ENCODE measurements around the gene RABAC1.

Gene RABAC1

DNA sequence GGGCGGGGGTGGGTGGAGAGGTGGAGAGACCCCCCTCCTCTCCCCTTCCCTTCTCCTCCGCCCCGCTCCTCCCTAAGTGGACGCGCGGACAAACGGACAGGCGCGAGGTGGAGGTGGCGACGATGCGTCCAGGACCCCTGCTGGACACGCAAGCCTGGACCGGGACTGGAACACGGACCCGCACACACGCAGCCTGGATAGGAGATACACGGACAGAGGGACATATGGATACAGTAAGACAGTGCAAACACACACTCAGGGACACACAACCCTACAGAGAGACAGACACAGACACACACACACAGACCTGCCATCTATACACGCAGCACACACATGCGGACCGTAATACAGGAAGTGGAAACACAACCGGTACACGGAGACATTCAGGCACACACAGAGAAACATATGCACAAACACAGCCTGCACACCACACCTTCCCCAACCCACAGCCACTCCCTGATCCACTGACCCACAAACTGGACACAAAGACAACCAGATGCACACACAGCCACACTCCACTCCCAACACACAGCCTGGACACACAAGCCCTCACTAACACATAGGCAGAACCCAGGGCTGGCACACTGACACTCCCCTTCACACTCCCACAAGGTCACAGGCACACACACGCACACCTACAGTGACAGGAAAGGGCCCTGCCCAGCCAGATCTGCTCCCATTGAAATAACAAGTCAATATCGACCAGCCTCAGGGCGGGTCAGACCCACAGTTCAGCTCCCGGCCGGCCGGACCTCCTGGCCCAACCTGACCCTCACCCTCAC lies 30.2 kb downstream of the RABAC1 start:
- DNase-seq (ENCODE audit: low read depth) = no peak

DNA sequence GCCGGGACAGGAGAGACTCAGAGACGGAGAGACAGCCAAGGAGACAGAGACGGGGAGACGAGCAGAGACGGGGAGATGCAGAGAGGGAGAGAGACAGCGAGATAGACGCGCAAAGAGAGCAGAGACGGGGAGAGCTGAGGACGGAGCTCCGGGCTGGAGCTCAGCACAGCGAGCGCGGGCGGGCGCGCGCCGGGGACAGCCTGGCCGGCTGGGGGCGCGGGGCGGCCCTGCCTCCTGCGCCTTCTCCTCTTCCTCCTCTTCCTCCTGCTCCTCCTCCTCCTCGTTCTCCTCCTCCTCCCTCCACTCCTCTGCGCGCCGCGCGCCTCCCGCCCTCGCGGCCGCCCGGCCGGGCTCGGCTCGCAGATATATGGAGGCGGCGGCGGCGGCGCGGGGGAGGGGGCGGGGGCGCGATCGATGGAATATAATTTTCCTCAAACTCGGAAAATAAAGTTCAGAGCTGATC lies 30.9 kb downstream of the RABAC1 start, which contains the start of gene ERFL:
Gene ERFL, minus strand, starts transcription at position 229 of the 463 bp plus-strand sequence. CDS start 15,530 bp downstream, outside the sequence.
- no peak for DNase-seq (ENCODE audit: low read depth)

DNA sequence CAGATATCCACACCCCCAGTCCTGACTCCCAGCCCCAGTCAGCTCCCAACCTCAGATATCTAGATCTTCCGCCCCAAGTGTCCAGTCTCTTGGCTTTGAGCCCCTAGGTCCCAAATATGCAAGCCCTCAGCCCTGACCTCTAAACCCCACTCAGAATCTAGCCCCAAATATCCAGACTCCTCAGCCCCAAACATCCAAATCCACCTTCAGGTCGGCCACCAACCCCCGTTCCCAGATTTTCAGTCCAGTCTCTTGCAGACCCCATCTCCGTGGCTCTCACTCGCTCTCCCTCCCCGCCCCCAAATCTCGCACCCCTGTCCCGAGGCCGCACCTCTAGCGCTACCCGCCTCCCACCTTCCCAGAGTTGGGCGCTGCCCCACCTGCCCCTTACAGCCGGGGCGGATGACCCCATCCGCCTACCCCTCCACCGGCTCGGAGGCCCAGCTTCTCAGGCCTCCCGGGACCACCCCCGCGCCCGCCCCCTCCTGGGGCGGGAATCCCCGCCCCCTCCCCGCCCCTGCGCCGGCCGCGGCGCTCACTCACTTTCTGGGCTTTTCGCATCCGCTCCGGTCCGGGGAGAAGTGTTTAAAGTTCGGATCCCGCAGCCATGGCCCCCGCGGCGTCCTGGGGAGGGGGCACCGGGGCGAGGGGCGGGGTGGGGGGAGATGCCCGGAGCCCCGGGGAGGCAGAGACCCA lies 31.5 kb downstream of the RABAC1 start:
- no peak for DNase-seq (ENCODE audit: low read depth)

DNA sequence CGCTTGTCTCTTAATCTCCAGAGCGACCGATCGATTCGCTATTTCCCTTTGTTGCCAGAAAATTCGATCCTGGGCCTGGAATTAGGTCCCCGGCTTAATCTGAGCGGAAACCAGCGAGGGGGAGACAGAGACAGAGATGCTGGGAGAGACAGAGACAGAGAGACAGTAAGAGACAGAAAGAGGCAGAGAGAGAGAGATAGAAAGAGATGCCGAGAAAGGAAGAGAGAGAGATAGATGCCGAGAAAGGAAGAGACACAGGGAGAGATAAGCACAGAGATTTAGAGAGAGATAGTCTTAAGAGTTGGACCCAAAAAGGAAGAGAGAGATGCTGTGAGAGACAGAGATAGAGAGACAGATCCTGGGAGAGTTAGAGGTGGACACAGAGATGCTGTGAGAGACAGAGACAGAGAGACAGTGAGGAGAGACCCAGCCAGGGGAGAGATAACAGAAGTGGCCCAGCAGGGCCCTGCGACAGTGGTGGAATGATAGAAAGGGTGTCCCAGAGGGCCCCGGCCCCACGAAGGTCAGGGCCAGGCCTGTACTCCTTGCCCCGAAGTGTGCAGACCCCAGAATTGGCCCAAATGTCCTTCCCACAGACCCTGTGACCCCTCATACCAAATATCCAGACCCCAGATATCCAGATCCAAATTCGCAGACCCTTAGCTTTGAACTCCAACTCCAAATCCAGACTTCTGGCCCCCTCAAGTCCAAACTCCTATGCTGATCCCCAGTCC lies 32.2 kb downstream of the RABAC1 start:
- no peak for DNase-seq (ENCODE audit: low read depth)

DNA sequence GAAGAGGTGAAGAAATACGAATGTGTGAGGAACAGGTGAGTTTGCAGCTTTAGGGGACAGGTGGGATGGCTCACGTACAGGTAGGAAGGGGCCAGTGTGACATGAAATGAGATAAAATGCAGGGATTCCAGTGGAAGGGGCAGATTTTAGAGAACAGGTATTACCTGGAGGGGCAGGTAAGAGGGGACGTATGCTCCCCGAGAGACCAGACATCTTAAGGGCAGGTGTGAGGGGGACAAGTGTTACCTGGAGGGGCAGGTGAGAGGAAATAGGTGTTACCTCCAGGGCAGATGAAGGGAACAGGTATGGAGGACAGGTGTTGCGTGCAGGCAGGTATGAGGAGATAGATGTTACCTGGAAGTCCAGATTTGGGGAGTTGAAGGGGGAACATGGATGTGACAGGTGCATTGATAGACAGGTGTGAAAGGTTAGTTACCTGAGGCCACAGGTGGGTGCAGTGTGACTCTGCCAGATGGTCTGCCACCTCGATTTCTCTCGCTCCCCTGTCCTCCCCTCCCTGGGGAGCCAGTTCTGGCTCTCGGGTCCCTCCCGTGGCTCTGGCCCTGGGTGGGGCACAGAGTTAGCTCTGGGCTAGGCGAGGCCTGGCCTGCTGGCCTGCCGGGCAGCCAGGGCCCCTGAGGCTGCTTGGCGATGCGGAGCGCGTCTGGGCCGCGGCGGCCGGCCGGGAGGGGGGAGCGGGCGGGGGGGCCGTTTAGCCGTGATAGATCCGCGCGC lies 32.9 kb downstream of the RABAC1 start:
- no peak for DNase-seq (ENCODE audit: low read depth)

DNA sequence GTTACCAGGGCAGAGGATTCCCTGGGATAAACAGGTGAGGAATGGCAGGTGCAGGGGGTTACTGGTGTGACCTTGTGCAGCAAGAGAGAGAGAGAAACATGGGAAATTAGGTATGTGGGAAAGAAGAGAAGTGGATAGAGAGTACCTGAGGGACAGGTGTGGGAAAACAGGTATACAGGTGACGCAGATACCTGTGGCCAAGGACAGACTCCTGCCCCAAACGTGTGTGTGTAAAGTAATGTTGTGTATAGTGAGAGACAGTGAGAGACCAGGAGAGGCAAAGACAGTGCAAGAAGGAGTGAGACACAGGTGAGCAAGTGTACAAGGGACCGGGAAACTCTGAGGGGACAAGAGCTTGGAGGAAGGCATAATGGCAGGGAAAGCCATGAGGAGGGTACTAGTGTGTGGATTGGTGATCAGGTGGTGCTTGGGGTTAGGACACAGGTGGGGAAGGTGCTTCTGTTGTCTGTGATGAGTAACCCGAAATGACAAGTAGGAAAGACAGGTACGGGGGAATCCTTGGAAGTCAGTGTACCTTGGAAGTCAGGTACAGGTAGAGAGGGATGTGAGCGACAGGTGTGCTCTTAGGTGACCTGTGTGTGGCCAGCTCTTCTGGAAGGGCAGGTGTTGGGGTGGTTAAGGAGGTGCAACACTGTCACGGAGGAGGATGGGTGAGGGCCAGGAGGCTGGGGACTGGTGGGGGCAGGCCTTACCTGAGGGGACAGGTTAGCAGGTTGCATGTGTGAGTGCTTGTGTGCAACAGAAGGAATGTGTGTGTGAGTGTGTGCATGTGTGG lies 33.7 kb downstream of the RABAC1 start:
- DNase-seq (ENCODE audit: low read depth) = no peak

DNA sequence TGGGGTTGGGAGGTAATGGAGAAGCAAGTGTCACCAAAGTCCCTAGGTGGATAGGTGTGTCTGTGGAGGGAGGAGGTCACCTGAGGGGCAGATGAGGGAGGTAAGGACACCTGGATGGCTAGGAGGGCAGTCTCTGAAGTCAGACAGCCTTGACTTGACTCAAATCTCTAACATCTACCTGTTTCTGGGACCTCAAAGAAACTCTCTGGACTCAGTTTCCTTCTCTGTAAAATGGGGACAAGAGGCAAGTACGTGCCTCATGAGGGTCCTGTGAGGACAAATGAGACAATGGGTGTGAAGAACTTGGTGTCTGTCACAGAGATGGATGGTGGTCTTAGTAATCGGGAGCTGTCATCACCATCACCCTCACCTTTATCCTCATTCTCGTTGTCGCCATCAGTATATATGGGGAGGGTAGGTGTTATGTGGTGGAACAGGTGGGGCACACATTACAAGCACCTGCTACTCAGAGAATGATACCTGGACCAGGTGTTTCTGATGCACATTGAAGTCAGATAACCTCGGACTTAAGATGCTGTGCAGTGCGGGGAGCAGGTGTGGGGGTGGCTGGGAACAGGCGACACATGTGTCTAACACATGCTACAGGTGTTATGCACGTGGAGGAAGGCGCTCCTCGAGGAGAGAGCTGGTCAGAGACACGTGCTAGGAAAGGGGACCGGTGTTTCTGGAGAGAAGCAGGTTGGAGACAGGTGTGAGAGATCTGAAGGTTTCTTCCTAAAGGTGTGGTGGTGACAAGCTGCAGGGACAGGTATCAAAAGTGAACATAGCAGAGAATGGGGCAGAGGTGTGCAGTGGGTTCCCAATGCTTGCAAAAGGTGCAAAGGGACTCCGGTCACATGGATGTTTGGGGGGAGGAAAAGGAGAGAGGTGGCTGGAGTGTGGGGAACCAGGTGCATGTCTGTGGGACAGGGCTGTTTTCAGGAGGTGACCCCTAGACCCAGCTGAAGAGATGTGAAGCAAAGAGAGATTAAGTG lies 34.7 kb downstream of the RABAC1 start:
- DNase-seq (ENCODE audit: low read depth) = no peak

DNA sequence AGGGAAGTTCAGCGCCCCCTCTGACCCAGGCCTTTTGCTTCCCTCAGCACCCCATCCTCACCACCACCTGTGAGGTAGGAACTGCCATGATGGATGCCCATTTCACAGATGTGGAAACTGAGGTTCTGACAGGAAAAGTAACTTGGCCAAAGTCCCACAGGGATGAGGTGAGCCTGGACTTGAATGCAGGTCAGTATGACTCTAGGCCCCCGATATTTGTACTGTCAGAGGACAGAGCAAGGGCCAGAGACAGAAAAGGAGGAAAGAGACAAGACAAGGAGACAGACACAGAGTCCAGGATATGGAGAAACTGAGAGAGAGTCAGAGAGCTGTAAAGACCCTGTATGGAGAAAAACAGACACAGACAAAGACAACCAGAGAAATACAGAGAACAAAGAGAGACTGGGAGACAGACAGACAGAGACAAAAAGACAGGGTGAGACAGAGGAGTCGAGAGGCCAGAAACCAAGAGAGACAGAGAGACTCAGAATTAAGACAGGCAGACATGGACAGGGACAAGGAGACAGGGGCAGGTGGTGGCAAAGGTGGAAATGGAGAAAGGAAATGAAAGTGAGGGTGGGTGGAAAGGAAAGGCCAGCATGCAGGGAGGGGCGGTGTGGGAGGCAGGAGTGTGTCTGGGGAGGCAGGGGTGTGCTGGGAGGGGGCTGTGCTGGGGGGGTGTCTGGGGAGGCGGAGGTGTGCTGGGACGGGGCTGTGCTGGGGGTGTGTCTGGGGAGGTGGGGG lies 35.9 kb downstream of the RABAC1 start:
- no peak for DNase-seq (ENCODE audit: low read depth)

DNA sequence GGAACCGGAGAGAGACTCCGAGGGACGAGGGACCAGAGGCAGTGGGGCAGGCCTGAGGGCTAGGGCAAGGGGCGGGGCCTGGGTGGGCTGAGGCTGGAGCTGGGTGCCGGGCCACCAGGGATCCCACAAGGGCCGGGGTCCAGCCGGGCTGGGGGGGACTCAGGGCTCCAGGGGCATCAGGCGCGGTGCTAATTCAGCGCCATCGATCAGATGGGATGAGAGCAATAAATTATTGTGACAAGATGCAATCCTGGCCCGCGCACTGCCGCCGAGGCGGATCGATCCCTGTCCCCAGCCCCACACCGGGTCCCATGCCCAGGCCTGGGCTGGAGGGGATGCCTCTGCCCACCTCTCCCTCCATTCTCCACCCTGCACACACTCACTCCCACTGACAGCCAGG lies 36.5 kb downstream of the RABAC1 start:
- DNase-seq (ENCODE audit: low read depth) = no peak

DNA sequence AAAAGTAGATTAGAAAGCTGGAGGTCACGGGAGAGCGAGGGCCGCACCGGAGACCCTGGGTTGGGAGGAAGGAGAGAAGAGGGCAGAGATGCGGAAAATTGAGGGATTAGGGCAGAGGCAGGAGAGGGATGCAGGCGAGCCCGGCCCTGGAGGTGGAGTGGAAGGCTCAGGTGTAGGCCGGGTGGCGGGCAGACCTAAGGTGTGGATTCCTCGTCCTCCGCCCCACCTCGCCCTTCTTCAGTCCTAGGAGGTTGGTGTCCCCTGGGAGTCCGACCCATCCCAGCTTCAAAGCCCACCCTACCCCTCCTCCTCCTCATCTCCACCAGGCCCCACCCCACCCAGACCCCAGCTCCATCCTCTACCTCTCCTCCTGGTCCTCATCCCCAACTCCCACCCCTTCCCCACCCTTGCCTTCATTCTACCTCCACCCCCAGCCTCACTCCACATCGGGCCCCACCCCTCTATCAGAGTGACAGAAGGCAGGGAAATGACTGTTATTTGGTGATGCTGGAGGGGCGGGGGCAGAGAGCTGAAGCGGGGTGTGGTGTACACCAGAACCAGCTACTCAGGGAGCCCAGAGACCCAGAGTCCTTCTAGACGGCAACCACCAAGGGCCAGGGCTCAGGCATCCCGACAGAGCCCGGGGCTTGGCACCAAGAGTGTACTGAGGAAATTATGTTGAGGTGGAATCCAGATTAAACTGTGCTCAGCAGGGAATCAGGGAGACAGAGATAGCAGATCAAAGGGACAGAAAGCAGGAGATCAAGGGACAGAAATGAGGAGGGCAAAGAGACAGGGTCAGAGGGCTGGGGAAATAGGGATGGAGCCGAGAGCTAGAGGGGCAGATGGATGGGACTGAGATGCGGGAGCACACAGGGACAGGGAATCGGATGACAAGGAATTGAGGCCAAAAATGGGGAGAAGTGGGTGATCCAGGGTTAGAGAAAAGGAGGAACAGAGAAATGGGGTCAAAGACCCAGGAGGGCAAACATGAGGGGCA lies 37.2 kb downstream of the RABAC1 start:
- DNase-seq (ENCODE audit: low read depth) = no peak

DNA sequence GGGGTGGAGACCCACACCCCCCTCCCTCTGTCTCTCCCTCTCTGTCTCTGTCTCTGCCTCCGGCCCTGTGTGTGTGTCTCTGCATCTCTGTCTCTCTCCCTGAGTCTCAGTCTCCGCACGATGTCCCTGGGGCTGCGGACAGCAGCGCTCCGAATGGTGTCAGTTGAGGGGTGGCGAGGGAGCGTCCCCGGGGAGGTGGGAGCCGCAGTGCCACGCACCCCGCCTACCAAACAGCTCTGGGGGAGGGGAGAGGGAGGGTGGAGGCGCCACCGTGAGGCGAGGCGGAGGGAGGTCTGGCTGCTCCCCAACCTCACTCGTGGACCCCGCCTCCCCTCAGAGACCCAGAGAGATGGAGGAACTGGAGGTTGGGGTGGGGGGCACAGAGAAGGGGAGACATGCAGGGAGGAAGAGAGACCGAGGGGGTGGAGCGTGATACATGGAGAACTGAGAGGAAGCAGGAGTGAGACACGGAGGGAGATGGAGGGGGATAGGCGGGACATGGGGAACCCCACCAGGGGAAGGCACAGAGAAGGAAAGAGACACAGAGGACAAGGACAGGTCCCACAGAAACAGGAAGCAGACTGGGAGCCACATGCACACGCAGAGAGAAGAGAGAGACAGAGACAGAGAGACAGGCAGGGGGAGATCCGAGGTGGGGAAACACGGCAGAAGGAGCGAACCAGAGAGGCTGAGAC lies 38.1 kb downstream of the RABAC1 start:
- DNase-seq (ENCODE audit: low read depth) = no peak

DNA sequence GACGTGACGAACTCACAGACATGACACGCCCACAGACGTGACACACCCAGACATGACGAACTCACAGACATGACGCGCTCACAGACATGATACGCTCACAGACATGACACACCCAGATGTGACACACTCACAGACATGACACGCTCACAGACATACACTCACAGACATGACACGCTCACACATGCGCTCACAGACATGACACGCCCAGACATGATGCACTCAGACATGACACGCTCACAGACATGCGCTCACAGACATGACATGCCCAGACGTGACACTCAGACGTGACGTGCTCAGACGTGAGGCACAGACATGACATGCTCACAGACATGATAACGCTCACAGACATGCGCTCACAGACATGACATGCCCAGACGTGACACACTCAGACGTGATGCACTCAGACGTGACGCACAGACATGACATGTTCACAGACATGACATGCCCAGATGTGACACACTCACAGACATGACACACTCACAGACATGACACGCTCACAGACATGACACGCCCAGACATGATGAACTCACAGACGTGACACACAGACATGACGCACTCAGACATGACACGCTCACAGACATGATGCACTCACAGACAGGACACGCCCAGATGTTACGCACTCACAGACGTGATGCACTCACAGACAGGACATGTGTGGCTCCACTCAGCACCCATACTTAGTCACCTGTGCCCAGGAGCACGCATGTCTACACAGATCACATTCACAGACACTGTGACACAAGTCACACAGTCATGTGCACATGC lies 39.0 kb downstream of the RABAC1 start:
- no peak for DNase-seq (ENCODE audit: low read depth)

DNA sequence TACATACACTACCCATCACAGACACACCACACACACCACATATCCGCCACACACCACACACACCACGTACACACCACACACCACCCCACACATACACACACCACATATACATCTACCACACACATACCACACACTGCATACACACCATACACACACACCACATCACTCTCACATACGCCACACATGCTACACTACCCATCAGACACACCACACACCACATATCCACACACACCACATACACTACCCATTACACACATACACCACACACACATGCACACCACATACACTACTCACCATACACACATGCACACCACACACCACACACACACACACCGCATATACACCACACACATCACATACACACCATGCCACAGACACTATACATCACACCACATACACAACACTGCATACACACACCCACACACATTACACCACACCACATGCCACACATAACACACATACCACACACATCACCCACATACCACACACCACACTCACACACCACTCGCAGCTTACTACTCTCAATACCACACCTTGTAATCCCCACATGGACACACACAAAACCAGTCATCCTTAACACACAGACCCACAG lies 40.4 kb downstream of the RABAC1 start:
- DNase-seq (ENCODE audit: low read depth) = no peak

DNA sequence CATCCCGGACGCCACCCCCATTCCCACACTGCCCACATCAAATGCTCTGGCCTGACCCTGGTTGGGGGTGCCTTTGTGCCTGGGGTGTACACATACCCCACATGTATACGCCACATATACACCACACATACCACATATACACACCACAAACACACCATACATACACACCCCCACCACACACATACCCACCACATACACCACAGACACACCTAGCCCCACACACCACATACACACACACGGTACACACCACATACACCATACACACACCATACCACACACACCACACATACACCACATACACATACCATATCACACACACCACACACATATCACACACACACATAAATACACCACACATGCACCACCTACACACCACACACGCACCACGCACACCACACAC lies 41.0 kb downstream of the RABAC1 start:
- DNase-seq (ENCODE audit: low read depth) = no peak

DNA sequence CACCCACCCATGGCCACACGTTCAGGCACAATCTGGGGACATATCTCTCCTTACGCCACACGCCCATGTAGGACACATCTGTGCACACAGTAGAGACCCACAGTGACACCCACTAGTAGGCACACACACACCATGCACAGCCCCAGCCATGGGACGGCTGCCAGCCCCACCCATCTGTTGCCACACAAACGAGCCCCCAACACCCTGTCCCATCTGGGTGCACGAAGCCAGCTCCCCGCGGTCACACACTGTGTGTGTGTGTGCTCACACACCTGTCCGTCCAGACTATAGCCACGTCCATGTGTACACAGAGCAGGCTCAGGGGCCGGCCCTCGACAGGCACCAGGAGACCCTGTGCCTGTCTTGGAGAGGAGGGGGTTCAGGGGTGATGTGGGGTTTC lies 41.4 kb downstream of the RABAC1 start:
- DNase-seq (ENCODE audit: low read depth) = no peak

DNA sequence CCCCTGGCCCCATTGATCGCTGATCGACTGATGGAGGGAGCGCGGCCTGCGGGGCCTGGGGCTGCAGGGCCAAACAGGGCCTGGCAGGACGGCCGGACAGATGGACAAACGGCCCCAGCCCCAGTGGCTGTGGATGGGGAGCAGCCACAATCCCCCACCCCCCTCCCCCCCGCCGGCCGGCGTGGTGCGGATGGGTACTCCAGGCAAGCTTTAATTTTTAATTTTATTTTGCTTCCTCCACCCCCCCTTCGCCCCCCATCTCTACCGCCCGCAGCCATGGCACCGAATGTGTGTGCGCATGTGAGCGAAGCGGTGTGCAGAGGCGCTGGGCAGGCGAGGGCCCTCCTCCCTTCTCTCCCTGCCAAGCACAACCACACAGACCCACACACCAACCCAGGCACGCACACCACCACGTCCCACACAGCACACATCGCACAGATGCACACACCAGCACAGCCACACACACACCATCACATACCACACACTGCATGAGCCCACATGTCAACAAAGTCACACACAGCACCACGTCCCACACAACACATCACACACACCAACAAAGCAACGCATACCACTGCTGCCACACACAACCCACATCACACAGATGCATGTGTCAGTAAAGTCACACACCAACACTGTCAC lies 43.2 kb downstream of the RABAC1 start:
- no peak for DNase-seq (ENCODE audit: low read depth)

Data from activated T-cell treated with anti-CD3 and anti-CD28 coated beads for 24 hours (primary cell).